ENCODE measurements around the gene PRR20G. TPM values are rescaled to one million over a fixed set of nuclear protein-coding genes. Genes with fewer than 3 reads are reported as not detected.

Gene PRR20G
- total RNA-seq, 1 experiment from 2014 or later = not detected

- no TSS peak for BruUV-seq (replicated peaks)
- H3K36me3 ChIP-seq (ENCODE audit: control insufficient read depth, insufficient read depth, low read length) = no peaks in the 10 kb centered on the region
- H3K4me3 ChIP-seq (ENCODE audit: low read depth, low read length) = no peak overlapping the region
- Mint-ChIP-seq H3K36me3 (ENCODE audit: insufficient read depth, unreplicated experiment) (no peaks in the 10 kb centered on the region), H3K4me1 (ENCODE audit: low read depth, unreplicated experiment) (no peaks in the 10 kb centered on the region), H3K27ac (ENCODE audit: unreplicated experiment) (no peak overlapping the region), H3K9me3 (ENCODE audit: unreplicated experiment) (no peaks in the 10 kb centered on the region), H3K4me3 (ENCODE audit: unreplicated experiment) (no peak overlapping the region), H3K27me3 (ENCODE audit: insufficient read depth, unreplicated experiment) (peaks cover 3% of the 10 kb centered on the region)
- DNase-seq = no peak
- no peaks in the 10 kb centered on the region for H3K9me3 ChIP-seq
- CTCF ChIA-PET = no interaction called here
- intact Hi-C loops (cut with micrococcal nuclease; ENCODE audit: unreplicated experiment) = no loop called here
- H3K4me1 ChIP-seq = no peaks in the 10 kb centered on the region
- TF ChIP-seq, protein P1, sequence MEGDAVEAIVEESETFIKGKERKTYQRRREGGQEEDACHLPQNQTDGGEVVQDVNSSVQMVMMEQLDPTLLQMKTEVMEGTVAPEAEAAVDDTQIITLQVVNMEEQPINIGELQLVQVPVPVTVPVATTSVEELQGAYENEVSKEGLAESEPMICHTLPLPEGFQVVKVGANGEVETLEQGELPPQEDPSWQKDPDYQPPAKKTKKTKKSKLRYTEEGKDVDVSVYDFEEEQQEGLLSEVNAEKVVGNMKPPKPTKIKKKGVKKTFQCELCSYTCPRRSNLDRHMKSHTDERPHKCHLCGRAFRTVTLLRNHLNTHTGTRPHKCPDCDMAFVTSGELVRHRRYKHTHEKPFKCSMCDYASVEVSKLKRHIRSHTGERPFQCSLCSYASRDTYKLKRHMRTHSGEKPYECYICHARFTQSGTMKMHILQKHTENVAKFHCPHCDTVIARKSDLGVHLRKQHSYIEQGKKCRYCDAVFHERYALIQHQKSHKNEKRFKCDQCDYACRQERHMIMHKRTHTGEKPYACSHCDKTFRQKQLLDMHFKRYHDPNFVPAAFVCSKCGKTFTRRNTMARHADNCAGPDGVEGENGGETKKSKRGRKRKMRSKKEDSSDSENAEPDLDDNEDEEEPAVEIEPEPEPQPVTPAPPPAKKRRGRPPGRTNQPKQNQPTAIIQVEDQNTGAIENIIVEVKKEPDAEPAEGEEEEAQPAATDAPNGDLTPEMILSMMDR (IDR thresholded peaks at IDR 0.05; ENCODE audit: insufficient read depth in 1 of 2, low read depth in 1 of 2, low read length in 1 of 2, severe bottlenecking in 1 of 2, unreplicated experiment in 1 of 2) = no peak
- no peaks in the 10 kb centered on the region for H3K27me3 ChIP-seq (replicated peaks; ENCODE audit: control insufficient read depth, insufficient read depth, low read length)
- POLR2A ChIA-PET = no interaction called here
Observed at GRCh38 chr3:127324076-127324475, 36.2 kb upstream of the PRR20G start.

DNA sequence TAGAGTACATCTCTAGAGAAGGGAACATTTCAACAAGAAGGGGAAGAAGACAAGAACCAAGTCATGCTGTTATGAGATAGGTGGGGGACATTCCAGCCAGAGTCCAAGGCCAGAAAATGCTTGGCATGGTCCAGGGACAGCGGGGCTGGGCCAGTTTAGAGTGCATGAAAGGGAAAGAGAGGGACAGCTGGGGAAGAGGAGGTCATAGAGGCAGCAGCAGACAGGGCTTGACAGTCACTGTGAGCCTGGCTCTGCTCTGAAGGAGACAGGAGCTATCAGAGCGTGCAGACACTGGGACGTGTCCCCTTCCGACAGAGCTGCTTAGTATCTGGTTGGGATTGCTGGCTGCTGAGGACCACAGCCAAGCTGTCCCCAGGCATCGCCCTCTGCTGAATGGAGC lies 35.7 kb upstream of the PRR20G start:
- BruUV-seq (replicated peaks) = no TSS peak
- no peak overlapping the region for H3K4me3 Mint-ChIP-seq (ENCODE audit: unreplicated experiment)
- intact Hi-C loops (cut with micrococcal nuclease; ENCODE audit: unreplicated experiment) = no loop called here
- peaks cover 3% of the 10 kb centered on the region for H3K27me3 Mint-ChIP-seq (ENCODE audit: insufficient read depth, unreplicated experiment)
- no peaks in the 10 kb centered on the region for H3K4me1 Mint-ChIP-seq (ENCODE audit: low read depth, unreplicated experiment)
- no peaks in the 10 kb centered on the region for H3K36me3 ChIP-seq (ENCODE audit: control insufficient read depth, insufficient read depth, low read length)
- H3K9me3 Mint-ChIP-seq (ENCODE audit: unreplicated experiment) = no peaks in the 10 kb centered on the region
- no peaks in the 10 kb centered on the region for H3K27me3 ChIP-seq (replicated peaks; ENCODE audit: control insufficient read depth, insufficient read depth, low read length)
- no peak overlapping the region for H3K27ac Mint-ChIP-seq (ENCODE audit: unreplicated experiment)
- POLR2A ChIA-PET = no interaction called here
- no peaks in the 10 kb centered on the region for H3K36me3 Mint-ChIP-seq (ENCODE audit: insufficient read depth, unreplicated experiment)
- H3K9me3 ChIP-seq = no peaks in the 10 kb centered on the region
- CTCF ChIA-PET = no interaction called here
- DNase-seq = no peak
- no peak overlapping the region for H3K4me3 ChIP-seq (ENCODE audit: low read depth, low read length)
- TF ChIP-seq, protein P1 (IDR thresholded peaks at IDR 0.05; ENCODE audit: insufficient read depth in 1 of 2, low read depth in 1 of 2, low read length in 1 of 2, severe bottlenecking in 1 of 2, unreplicated experiment in 1 of 2) = no peak
- no peaks in the 10 kb centered on the region for H3K4me1 ChIP-seq

- no peaks in the 10 kb centered on the region for H3K36me3 ChIP-seq (ENCODE audit: control insufficient read depth, insufficient read depth, low read length)
- intact Hi-C loops (cut with micrococcal nuclease; ENCODE audit: unreplicated experiment) = no loop called here
- H3K4me3 Mint-ChIP-seq (ENCODE audit: unreplicated experiment) = no peak overlapping the region
- no peaks in the 10 kb centered on the region for H3K9me3 Mint-ChIP-seq (ENCODE audit: unreplicated experiment)
- H3K27me3 ChIP-seq (replicated peaks; ENCODE audit: control insufficient read depth, insufficient read depth, low read length) = no peaks in the 10 kb centered on the region
- BruUV-seq (replicated peaks) = no TSS peak
- ChIA-PET CTCF (no interaction called here), POLR2A (no interaction called here)
- no peaks in the 10 kb centered on the region for H3K36me3 Mint-ChIP-seq (ENCODE audit: insufficient read depth, unreplicated experiment)
- H3K27me3 Mint-ChIP-seq (ENCODE audit: insufficient read depth, unreplicated experiment) = peaks cover 7% of the 10 kb centered on the region
- H3K27ac Mint-ChIP-seq (ENCODE audit: unreplicated experiment) = no peak overlapping the region
- H3K4me1 Mint-ChIP-seq (ENCODE audit: low read depth, unreplicated experiment) = no peaks in the 10 kb centered on the region
- no peaks in the 10 kb centered on the region for H3K4me1 ChIP-seq
- no peaks in the 10 kb centered on the region for H3K9me3 ChIP-seq
- TF ChIP-seq, protein P1 (IDR thresholded peaks at IDR 0.05; ENCODE audit: insufficient read depth in 1 of 2, low read depth in 1 of 2, low read length in 1 of 2, severe bottlenecking in 1 of 2, unreplicated experiment in 1 of 2) = no peak
- H3K4me3 ChIP-seq (ENCODE audit: low read depth, low read length) = no peak overlapping the region
- no peak for DNase-seq
Observed at GRCh38 chr3:127321371-127321770, 33.5 kb upstream of the PRR20G start.

Measured in Caco-2 (cell line).